WTC11 (cell line): ENCODE results near the gene TMEM135. TPM values are rescaled to one million over a fixed set of nuclear protein-coding genes. Genes with fewer than 3 reads are reported as not detected.

Experiments
- ATAC-seq: fragments of 200-7000 bp; cut with Tn5 transposase; 2 replicates; pipeline ENCODE4 v1.10.0; 2021; ENCODE audit warnings: mild to moderate bottlenecking, moderate library complexity
- CTCF ChIA-PET: fragments of 300-600 bp; sonication (Branson Sonifier 250); formaldehyde crosslinking; loops from one replicate; lab custom pipeline; 2021; ENCODE audit warnings: antibody characterized with exemption; lab: Charles Lee
- POLR2A ChIA-PET: fragments of 350-600 bp; sonication (Branson Sonifier 250); formaldehyde crosslinking; loops from one replicate; lab custom pipeline; 2021; ENCODE audit warnings: antibody characterized with exemption; lab: Charles Lee
- DNase-seq: peaks from one replicate; pipeline ENCODE4 v3.0.0; 2021; ENCODE audit warnings: low spot score
- H3K27ac Mint-ChIP-seq: 2 replicates; pipeline ENCODE4 v1.8.0; 2021; ENCODE audit warnings: mixed read lengths
- H3K27me3 Mint-ChIP-seq: 2 replicates; pipeline ENCODE4 v1.8.0; 2021; ENCODE audit warnings: low read depth, mild to moderate bottlenecking, moderate library complexity, mixed read lengths
- H3K36me3 Mint-ChIP-seq: 2 replicates; pipeline ENCODE4 v1.8.0; 2021; ENCODE audit warnings: mixed read lengths
- H3K4me1 Mint-ChIP-seq: 2 replicates; pipeline ENCODE4 v1.8.0; 2022; ENCODE audit warnings: mixed read lengths
- H3K4me3 Mint-ChIP-seq: 2 replicates; pipeline ENCODE4 v1.8.0; 2021; ENCODE audit warnings: mild to moderate bottlenecking, moderate library complexity, mixed read lengths
- H3K9me3 Mint-ChIP-seq: 2 replicates; pipeline ENCODE4 v1.8.0; 2021; ENCODE audit warnings: mixed read lengths
- AFF4 ChIP-seq: sonication (generic); formaldehyde crosslinking; IDR thresholded peaks from 2 replicates; pipeline ENCODE4 v1.8.1; 2023; ENCODE audit warnings: mild to moderate bottlenecking, missing genetic modification reagents, borderline replicate concordance
- ATF6 ChIP-seq: sonication (generic); formaldehyde crosslinking; IDR thresholded peaks from 2 replicates; pipeline ENCODE4 v1.8.1; 2023; ENCODE audit warnings: mild to moderate bottlenecking, missing genetic modification reagents
- CREM ChIP-seq: sonication (generic); formaldehyde crosslinking; IDR thresholded peaks from 2 replicates; pipeline ENCODE4 v1.8.1; 2022; ENCODE audit warnings: mild to moderate bottlenecking, missing genetic modification reagents, moderate library complexity
- E2F4 ChIP-seq: sonication (generic); formaldehyde crosslinking; IDR thresholded peaks from 2 replicates; pipeline ENCODE4 v1.8.1; 2022; ENCODE audit warnings: low read depth, mild to moderate bottlenecking, moderate library complexity, missing genetic modification reagents, borderline replicate concordance
- E2F5 ChIP-seq: sonication (generic); formaldehyde crosslinking; IDR thresholded peaks from 2 replicates; pipeline ENCODE4 v1.8.1; 2022; ENCODE audit warnings: mild to moderate bottlenecking, moderate library complexity, missing genetic modification reagents
- EMX1 ChIP-seq: fragments of 250-450 bp; sonication (Bioruptor Pico); IDR thresholded peaks from 2 replicates; pipeline ENCODE4 v1.8.0; 2021; ENCODE audit warnings: mild to moderate bottlenecking
- FOXP1 ChIP-seq: sonication (generic); formaldehyde crosslinking; IDR thresholded peaks from 2 replicates; pipeline ENCODE4 v1.8.0; 2022; ENCODE audit warnings: missing genetic modification reagents, mild to moderate bottlenecking, moderate library complexity, borderline replicate concordance
- GRHL2 ChIP-seq: fragments of 250-450 bp; sonication (Bioruptor Pico); IDR thresholded peaks from 2 replicates; pipeline ENCODE4 v1.8.0; 2022; ENCODE audit warnings: mild to moderate bottlenecking, moderate library complexity; ENCODE audit not compliant: insufficient replicate concordance, severe bottlenecking
- IRF2 ChIP-seq: sonication (generic); formaldehyde crosslinking; IDR thresholded peaks from 2 replicates; pipeline ENCODE4 v1.8.0; 2022; ENCODE audit warnings: low read depth, missing genetic modification reagents, borderline replicate concordance
- JUN ChIP-seq: sonication (generic); formaldehyde crosslinking; IDR thresholded peaks from 2 replicates; pipeline ENCODE4 v1.8.0; 2023; ENCODE audit warnings: mild to moderate bottlenecking, missing genetic modification reagents
- NFE2L1 ChIP-seq: sonication (generic); formaldehyde crosslinking; IDR thresholded peaks from 2 replicates; pipeline ENCODE4 v1.8.1; 2023; ENCODE audit warnings: missing genetic modification reagents
- SMAD3 ChIP-seq: sonication (generic); formaldehyde crosslinking; IDR thresholded peaks from 2 replicates; pipeline ENCODE4 v1.8.0; 2022; ENCODE audit warnings: missing genetic modification reagents, mild to moderate bottlenecking, borderline replicate concordance
- USF1 ChIP-seq: sonication (generic); formaldehyde crosslinking; IDR thresholded peaks from 2 replicates; pipeline ENCODE4 v1.8.0; 2022; ENCODE audit warnings: mild to moderate bottlenecking, missing genetic modification reagents
- USF2 ChIP-seq: sonication (generic); formaldehyde crosslinking; IDR thresholded peaks from 2 replicates; pipeline ENCODE4 v1.8.1; 2023; ENCODE audit warnings: mild to moderate bottlenecking, missing genetic modification reagents, moderate library complexity
- ZBTB21 ChIP-seq: sonication (generic); formaldehyde crosslinking; IDR thresholded peaks from 2 replicates; pipeline ENCODE4 v1.8.1; 2023; ENCODE audit warnings: mild to moderate bottlenecking, missing genetic modification reagents, borderline replicate concordance
- ZBTB43 ChIP-seq: sonication (generic); formaldehyde crosslinking; IDR thresholded peaks from 2 replicates; pipeline ENCODE4 v1.8.1; 2023; ENCODE audit warnings: mild to moderate bottlenecking, missing genetic modification reagents
- total RNA-seq: library from RNA; stranded (reverse); gene quantifications from 3 replicates; pipeline ENCODE4 v1.2.3, GENCODE V29; 2021

Gene TMEM135
- total RNA-seq, 1 experiment from 2014 or later, result 35.8 TPM

- TF ChIP-seq AFF4, result no peak
- TF ChIP-seq USF1 (CRISPR knock-in tag), result no peak
- TF ChIP-seq FOXP1 (CRISPR knock-in tag), result no peak
- TF ChIP-seq ZBTB21 (CRISPR knock-in tag), result no peak
- TF ChIP-seq EMX1 (CRISPR knock-in tag), result no peak
- TF ChIP-seq CREM (CRISPR knock-in tag), result no peak
Measured at GRCh38 chr11:87252869-87253268, 215.1 kb downstream of the TMEM135 start (continued).

GRCh38 chr11:87254562-87254961 is 216.8 kb downstream of the TMEM135 start:
- ATAC-seq (no peak), DNase-seq (no peak)
- no peaks in the 10 kb centered on the region for H3K36me3 Mint-ChIP-seq
- H3K4me1 Mint-ChIP-seq, result peaks cover 18% of the 10 kb centered on the region
- TF ChIP-seq E2F5 (CRISPR knock-in tag), result no peak
- no peak for TF ChIP-seq ZBTB43 (CRISPR knock-in tag)
- TF ChIP-seq ATF6 (CRISPR knock-in tag), result no peak
- no peak for TF ChIP-seq E2F4 (CRISPR knock-in tag)
- no peak for TF ChIP-seq SMAD3 (CRISPR knock-in tag)
- TF ChIP-seq GRHL2 (CRISPR knock-in tag), result no peak
- no peak for TF ChIP-seq JUN (CRISPR knock-in tag)
- no peak for TF ChIP-seq IRF2 (CRISPR knock-in tag)
- TF ChIP-seq NFE2L1 (CRISPR knock-in tag), result no peak
- no peak for TF ChIP-seq USF2 (CRISPR knock-in tag)
- ChIA-PET CTCF (no interaction called here), POLR2A (no interaction called here)
- no peak overlapping the region for H3K27ac Mint-ChIP-seq
- H3K27me3 Mint-ChIP-seq, result no peaks in the 10 kb centered on the region
- no peaks in the 10 kb centered on the region for H3K9me3 Mint-ChIP-seq
- no peak overlapping the region for H3K4me3 Mint-ChIP-seq
